COLO829 (cell line): ENCODE data around the gene JAGN1.
"Not testable (repeated sequence)": the region's sequence is repeated elsewhere in the genome, so short reads cannot be mapped to it uniquely, and the experiment has no call there.

Source experiments
- DNase-seq: peaks from one replicate; pipeline ENCODE4 v3.0.0; 2012; ENCODE audit warnings: low spot score

The JAGN1 gene

DNA sequence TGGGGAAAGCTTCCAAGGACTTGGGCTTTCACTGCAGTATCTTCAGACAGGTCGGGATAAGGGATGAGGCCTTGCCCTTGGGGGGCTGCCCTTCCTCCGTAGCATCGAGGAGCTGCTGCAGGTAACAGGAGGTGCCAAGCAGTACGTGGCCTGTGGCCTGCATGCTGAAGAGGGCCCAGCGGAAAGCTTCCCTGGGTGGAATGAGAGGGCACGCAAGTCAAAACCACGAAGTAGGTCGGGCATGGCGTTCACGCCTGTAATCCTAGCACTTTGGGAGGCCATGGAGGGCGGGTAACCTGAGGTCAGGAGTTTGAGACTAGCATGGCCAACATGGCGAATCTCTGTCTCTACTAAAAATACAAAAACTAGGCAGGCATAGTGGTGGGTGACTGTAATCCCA is 23.3 kb upstream of the JAGN1 start:
- DNase-seq = no peak

DNA sequence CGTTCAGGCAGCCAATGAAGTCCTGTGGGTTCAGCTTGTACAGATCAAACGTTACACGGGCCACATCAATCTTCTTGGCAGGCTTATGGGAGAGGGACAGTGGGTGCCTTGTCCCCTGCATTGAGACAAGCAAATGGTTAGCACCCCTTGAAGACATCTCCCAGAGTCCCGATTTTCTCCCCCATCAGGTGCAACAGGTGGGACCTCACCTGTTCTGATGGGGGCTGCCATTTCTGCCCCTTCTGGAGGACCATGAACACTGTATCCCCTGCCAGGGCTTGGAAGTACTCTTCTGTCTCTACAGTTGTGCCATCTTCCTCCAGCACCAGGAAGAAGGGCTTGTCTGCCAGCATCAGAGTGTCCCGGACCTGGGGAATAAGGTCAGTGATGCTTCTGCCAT is 20.5 kb upstream of the JAGN1 start:
- no peak for DNase-seq

GRCh38 chr3:9870978-9871377 is 19.4 kb upstream of the JAGN1 start:
- no peak for DNase-seq

GRCh38 chr3:9872067-9872466 is 18.3 kb upstream of the JAGN1 start:
- DNase-seq = not testable (repeated sequence)

DNA sequence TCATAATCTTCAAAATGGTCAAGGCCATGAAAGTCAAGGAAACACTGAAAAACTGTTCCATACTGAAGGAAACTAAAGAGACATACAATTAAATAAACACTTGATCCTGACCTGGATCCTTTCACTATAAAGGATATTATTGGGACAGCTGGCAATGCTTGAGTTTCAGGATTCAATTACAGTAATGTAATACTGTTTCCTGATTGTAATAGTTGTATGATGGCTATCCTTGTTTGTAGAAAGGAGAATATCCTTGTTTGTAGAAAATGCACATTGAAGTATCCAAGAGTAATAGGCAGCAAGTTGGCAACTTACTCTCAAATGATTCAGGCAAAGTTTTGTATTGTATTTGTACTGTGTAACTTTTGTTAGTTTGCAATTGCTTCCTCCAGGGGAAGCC is 15.0 kb upstream of the JAGN1 start:
- DNase-seq = no peak

GRCh38 chr3:9876255-9876654 is 14.2 kb upstream of the JAGN1 start:
- not testable (repeated sequence) for DNase-seq

- DNase-seq = no peak
Observed at GRCh38 chr3:9876991-9877390, 13.4 kb upstream of the JAGN1 start.

GRCh38 chr3:9878700-9879099 is 11.7 kb upstream of the JAGN1 start:
- DNase-seq = no peak

GRCh38 chr3:9879830-9880549 is 10.4 kb upstream of the JAGN1 start, which contains the start of gene CIDEC:
TSS of gene CIDEC (minus strand) at chr3:9880253. CDS start at chr3:9878486, 1,767 bp downstream.
- no peak for DNase-seq

- DNase-seq = no peak
Observed at GRCh38 chr3:9881441-9881840, 9.0 kb upstream of the JAGN1 start.

GRCh38 chr3:9883706-9884554 is 6.5 kb upstream of the JAGN1 start:
- no peak for DNase-seq

- no peak for DNase-seq
Observed at GRCh38 chr3:9884555-9885165, 5.8 kb upstream of the JAGN1 start.

- no peak for DNase-seq
Observed at GRCh38 chr3:9886328-9886727, 4.1 kb upstream of the JAGN1 start.

- DNase-seq = no peak
Observed at GRCh38 chr3:9887480-9887879, 2.9 kb upstream of the JAGN1 start.

- DNase-seq = no peak
Observed at GRCh38 chr3:9888540-9888939, 1.9 kb upstream of the JAGN1 start.

GRCh38 chr3:9889405-9889804 is 1.0 kb upstream of the JAGN1 start:
- no peak for DNase-seq

GRCh38 chr3:9891072-9891622 is 737 bp downstream of the JAGN1 start:
- no peak for DNase-seq

DNA sequence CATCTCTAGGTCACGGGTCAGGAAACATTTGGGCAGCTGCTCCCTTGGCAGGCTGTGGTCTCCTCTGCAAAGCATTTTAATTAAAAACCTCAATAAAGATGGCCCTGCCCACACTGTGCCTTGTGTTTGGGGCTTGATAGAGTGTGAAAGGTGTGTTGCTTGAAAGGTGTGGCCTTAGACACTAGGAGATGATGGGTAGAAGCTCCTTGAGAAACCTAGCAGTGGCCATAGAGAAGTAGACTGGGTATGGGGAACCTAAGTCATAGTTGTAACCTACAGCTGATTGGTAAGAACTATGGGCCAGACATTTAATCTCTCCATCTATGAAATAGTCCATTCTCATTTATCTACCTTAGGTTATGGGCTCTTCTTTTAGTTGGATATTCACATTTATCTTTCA is 3.3 kb downstream of the JAGN1 start:
- no peak for DNase-seq

DNA sequence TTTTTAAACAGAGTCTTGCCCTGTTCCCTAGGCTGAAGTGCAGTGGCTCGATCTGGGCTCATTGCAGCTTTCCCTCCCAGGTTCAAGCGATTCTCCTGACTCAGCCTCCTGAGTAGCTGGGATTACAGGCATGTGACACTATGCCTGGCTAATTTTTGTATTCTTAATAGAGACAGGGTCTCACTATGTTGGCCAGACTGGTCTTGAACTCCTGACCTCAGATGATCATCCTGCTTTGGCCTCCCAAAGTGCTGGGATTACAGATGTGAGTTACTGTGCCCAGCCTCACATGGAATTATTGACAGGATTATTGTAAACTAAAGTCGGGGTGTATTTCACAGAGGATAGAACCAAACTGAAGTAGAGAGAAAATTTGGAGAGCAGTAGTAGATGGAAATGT is 5.3 kb downstream of the JAGN1 start:
- not testable (repeated sequence) for DNase-seq

DNA sequence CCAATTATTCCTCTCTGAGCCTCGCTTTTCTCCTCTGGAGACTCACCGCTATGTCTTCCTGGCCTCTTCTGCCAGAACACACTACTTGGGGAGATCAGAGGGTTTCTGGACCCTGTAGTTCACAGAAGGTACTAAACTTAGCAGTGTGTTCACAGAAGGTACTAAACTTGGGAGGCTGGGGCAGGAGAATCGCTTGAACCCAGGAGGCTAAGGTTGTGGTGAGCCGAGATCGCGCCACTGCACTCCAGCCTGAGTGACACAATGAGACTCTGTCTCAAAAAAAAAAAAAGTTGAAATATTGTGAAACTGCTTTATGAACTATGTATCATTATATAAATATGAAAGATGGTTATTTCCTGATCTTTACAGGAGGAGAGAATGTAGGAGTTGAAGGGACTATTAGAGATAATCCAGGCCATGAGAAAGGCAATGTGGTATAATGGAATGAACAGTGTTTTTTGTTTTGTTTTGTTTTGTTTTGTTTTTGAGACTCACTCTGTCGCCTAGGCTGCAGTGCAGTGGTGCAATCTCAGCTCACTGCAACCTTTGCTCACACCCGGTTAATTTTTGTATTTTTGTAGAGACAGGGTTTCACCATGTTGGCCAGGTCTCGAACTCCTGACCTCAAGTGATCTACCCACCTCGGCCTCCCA is 6.5 kb downstream of the JAGN1 start:
- DNase-seq = not testable (repeated sequence)

DNA sequence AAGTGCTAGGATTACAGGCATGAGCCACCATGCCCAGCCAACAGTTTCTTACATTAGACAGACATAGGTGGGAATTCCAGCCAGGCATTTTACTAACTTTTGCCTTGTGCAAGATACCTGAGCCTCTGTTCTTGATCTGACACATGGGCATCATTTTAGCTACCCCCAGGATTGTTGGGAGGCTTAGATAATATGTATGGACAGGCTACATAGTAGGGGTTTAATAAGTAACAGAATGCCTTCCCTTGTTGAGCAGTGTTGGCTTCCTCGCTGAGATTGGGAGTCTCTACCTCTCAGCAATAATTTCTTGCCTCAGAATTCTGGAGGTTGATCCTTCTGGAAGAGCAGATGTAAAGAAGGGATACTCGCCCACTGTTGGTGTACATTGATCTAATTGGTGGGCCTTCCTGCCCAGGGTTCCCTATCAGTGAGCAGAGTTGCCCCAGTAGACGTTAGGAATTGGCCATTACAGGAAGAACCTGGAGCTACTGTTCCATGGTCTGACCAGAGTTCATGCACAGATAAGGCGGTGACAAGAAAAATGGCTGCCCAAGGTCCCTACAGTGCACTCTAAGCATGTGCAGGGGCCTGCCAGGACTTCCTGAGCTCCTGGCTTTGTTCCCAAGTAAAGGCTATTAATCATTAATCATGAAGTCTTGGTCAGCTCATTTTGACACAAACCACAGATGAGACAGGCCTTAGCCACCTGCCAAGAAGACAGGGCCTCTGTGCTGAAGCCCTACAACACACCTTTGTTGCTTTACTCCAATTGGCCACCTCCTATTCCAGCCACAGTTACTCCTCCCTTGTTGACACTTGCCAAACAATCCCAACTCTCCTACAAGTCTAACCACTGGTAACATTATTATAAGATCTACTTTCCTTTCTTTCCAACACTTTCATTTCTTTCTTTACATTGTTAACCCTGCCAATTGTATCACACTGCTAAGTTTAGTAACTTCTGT is 7.3 kb downstream of the JAGN1 start:
- no peak for DNase-seq
